Peyer's patch (tissue), 4 donors: ENCODE data around the gene RIIAD1. TPM values are rescaled to one million over a fixed set of nuclear protein-coding genes. Genes with fewer than 3 reads are reported as not detected.

Source experiments
- DNase-seq, 3 donors: peaks; one replicate each; pipeline ENCODE4 v3.0.0-alpha.2; 2017 to 2019
- H3K27ac ChIP-seq, 4 donors: fragments of 200-600 bp; sonication (generic); one replicate each; pipeline ENCODE4 v1.5.1; 2016 to 2019
- H3K27me3 ChIP-seq, 2 donors: fragments of 200-600 bp; sonication (generic); one replicate each; pipeline ENCODE4 v1.5.1; 2019
- H3K36me3 ChIP-seq, 3 donors: fragments of 200-600 bp; sonication (generic); one replicate each; pipeline ENCODE4 v1.5.1; 2016 to 2019
- H3K4me1 ChIP-seq, 4 donors: fragments of 200-600 bp; sonication (generic); one replicate each; pipeline ENCODE4 v1.5.1; 2016 to 2019
- H3K4me3 ChIP-seq, 4 donors: fragments of 200-600 bp; sonication (generic); 1 replicate in 3 of 4; 2 replicates in 1 of 4; pipeline ENCODE4 v1.5.1; 2016 to 2019; ENCODE audit warnings: mild to moderate bottlenecking in 1 of 4
- H3K9me3 ChIP-seq, 4 donors: fragments of 200-600 bp; sonication (generic); one replicate each; pipeline ENCODE4 v1.5.1; 2016 to 2019; ENCODE audit warnings: mild to moderate bottlenecking in 1 of 4
- CTCF ChIP-seq, 6 experiments: fragments of 450-650 bp in 4 of 6; fragments of 200-600 bp in 2 of 6; sonication (generic) in 1 of 6; IDR thresholded peaks; one replicate each; pipeline ENCODE4 v1.5.1; 2017 to 2019; ENCODE audit warnings: antibody characterized with exemption in 6 of 6, mild to moderate bottlenecking in 3 of 6, moderate library complexity in 1 of 6
- POLR2A ChIP-seq, 2 donors: fragments of 450-650 bp; IDR thresholded peaks; one replicate each; pipeline ENCODE4 v1.5.1; 2017; ENCODE audit warnings: antibody characterized with exemption in 2 of 2, mild to moderate bottlenecking in 2 of 2, moderate library complexity in 2 of 2
- total RNA-seq, 4 donors: library from RNA; depleted of rRNA; stranded (reverse); fragments of >200 nt; gene quantifications; one replicate each; pipeline ENCODE4 v1.1.0, GENCODE V29; 2016

Gene RIIAD1
- total RNA-seq, 4 donors from 2014 or later: not detected

- peaks cover 0 to 8% of the 10 kb centered on the region in 2 donors for H3K27me3 ChIP-seq
- TF ChIP-seq POLR2A (IDR thresholded peaks at IDR 0.05) (no peak), CTCF (IDR thresholded peaks at IDR 0.05) (no peak)
- H3K27ac ChIP-seq: peak overlapping the region in 3 of 4 donors; percentile 53 to 63 (median 63)
- peaks cover 0 to 29% (median 5%) of the 10 kb centered on the region in 4 donors for H3K4me1 ChIP-seq
- no peak for DNase-seq
- no peaks in the 10 kb centered on the region for H3K36me3 ChIP-seq
- H3K9me3 ChIP-seq: no peaks in the 10 kb centered on the region
- H3K4me3 ChIP-seq: peak overlapping the region in 2 of 4 donors; percentile 55 to 58
Observed at GRCh38 chr1:151720125-151720524, 1.2 kb upstream of the RIIAD1 start.

DNA sequence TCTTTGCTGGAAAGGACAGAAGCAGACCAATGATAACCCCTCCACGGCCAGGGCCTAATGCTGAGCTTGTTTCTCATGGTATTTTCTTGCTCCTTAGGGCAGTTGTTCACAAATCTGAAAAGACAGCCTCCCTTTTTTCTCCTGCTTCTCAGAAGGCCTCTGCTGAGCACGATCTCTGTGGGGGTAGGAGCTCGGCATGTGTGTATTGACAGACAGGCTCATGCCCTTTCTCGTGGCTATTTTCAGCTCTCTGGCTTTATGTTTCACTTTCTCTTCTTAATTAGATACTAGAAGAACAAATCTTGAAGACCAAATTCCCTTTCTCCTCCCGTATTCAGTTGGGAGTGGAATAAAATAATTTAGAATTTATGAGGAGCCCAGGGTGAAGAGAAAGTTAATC lies 768 bp upstream of the RIIAD1 start:
- Histone ChIP-seq H3K4me1 (peaks cover 0 to 29% (median 5%) of the 10 kb centered on the region in 4 donors), H3K9me3 (no peaks in the 10 kb centered on the region), H3K36me3 (no peaks in the 10 kb centered on the region), H3K27me3 (peaks cover 0 to 8% of the 10 kb centered on the region in 2 donors), H3K27ac (peak overlapping the region; percentile 53 to 63 (median 58)), H3K4me3 (peak overlapping the region; percentile 42 to 58 (median 54))
- TF ChIP-seq CTCF (IDR thresholded peaks at IDR 0.05) (no peak), POLR2A (IDR thresholded peaks at IDR 0.05) (no peak)
- DNase-seq: no peak

DNA sequence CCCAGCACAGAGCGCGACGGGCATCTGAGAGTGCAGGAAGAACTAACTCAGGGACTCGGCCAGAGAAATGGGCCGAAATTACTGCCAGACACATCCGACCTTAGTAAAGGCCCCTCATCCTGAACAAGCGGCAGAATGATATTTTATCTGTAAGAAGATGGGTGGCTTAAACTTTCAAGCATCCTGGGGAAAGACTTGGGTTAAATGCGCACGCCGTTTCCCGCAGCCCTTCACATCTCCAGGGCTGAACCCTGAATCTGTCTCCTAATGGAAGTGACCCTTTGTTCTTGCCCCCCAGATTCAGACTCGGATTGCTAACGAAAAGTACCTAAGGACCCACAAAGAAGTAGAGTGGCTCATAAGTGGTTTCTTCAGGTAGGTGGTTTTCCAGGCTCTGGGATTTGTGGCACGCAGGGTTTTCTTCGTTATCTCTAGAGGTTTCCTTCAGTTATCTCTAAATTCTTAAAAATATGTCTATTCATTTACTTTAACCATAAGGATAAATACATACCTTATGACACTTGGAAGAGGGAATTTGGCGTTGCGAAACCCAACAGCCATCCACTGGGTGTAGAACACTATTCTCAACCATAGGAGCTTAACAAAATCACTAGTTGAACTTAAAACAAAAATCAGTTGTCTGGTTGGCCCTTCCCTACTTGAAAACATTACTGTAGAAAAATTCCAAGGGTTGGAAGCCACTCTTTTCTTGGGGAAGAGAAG lies 627 bp downstream of the RIIAD1 start:
- Histone ChIP-seq H3K36me3 (no peaks in the 10 kb centered on the region), H3K9me3 (no peaks in the 10 kb centered on the region), H3K4me3 (peak overlapping the region; percentile 42 to 58 (median 54)), H3K4me1 (peaks cover 0 to 25% (median 5%) of the 10 kb centered on the region in 4 donors), H3K27me3 (peaks cover 0 to under 1% of the 10 kb centered on the region in 2 donors), H3K27ac (peak overlapping the region in 2 of 4 donors; percentile 53 to 63)
- peak in 1 of 3 donors; percentile 19 for DNase-seq
- TF ChIP-seq POLR2A (IDR thresholded peaks at IDR 0.05) (no peak), CTCF (IDR thresholded peaks at IDR 0.05) (no peak)

DNA sequence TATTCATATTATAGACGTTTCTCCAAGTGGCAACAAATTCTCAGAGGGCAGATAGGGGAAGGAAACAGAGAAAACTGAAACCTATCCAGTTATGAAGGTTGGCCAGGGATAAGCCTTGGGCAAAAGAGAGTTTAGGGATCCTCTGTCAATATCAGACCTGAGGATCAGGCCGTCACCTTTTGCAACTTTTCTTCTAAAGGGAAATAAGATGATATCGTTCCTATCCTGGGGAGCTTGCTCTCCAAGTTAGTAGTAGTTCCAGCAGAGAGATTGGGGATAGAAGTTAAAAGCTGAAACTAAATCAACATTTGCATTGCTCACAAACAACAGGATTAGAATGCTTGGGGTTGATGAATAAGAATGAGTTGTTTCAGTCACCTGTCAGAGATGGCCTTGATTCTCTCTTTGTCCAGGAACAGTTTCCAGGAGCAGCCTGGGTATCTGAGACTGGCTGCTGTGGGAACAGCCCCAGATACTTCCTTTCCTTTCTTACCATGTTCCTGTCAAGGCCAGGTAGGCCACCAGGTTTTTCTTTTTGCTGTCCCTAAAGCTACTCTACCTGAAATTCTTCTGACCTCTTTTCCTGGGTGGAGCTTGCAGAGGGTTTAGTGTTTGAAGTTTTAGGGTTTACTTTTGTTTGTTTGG lies 2.5 kb downstream of the RIIAD1 start:
- no peak overlapping the region for H3K4me3 ChIP-seq
- H3K4me1 ChIP-seq: peaks cover 0 to 23% (median 5%) of the 10 kb centered on the region in 4 donors
- no peak for DNase-seq
- no peaks in the 10 kb centered on the region for H3K27me3 ChIP-seq
- H3K9me3 ChIP-seq: no peaks in the 10 kb centered on the region
- H3K27ac ChIP-seq: no peak overlapping the region
- no peaks in the 10 kb centered on the region for H3K36me3 ChIP-seq
- TF ChIP-seq POLR2A (IDR thresholded peaks at IDR 0.05) (no peak), CTCF (IDR thresholded peaks at IDR 0.05) (no peak)

DNA sequence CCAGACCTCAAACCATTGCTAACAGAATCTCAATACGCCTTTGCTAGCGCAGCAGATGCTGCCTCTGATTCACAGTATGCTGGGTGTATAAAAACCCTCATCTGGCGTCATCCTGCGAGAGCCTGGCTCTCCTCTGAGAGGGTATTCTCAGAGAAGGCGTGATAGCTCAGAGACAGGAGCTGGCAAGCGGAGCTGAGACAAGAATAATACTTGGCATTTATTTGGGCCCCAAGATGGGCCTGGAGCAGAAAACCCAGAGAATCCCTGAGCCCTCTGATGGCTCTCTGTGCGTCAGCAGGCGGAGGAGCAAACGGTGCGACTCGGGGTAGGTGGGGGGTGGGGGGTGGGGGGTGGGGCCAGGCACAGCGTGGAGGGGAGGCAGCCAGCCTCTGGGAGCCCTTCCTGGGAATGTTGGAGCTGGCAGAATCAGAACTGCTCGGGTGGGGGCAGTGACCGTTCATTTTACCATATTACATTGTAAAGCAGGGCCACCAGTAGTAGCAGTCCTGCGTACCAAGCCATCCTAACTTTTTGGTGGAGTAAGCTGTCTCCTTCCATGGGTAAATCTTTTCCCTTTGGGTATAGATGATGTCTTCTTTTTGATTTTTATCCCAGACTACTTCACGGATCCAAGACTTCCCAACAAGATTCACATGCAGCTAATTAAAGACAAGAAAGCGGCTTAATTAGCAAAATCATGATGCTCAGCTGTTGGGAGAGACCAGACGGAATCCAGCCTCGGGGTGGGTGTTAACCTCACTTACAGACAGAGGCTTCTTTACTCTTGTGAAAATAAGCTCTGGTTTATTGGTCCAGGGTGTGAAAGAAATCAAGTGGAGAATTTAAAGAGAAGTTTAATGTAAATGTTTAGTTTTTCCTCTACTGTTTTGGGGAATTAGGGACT lies 7.1 kb downstream of the RIIAD1 start:
- Histone ChIP-seq H3K4me3 (no peak overlapping the region), H3K4me1 (peaks cover 0 to 5% (median 0%) of the 10 kb centered on the region in 4 donors), H3K36me3 (no peaks in the 10 kb centered on the region), H3K9me3 (no peaks in the 10 kb centered on the region), H3K27me3 (no peaks in the 10 kb centered on the region), H3K27ac (peak overlapping the region in 1 of 4 donors; percentile 45)
- DNase-seq: no peak
- TF ChIP-seq CTCF (IDR thresholded peaks at IDR 0.05): no peak
- TF ChIP-seq POLR2A (IDR thresholded peaks at IDR 0.05): no peak
